ENCODE results near the gene CDC34. TPM values are rescaled to one million over a fixed set of nuclear protein-coding genes. Genes with fewer than 3 reads are reported as not detected.

The CDC34 gene
- total RNA-seq, 1 experiment from 2014 or later = 93.3 TPM

DNA sequence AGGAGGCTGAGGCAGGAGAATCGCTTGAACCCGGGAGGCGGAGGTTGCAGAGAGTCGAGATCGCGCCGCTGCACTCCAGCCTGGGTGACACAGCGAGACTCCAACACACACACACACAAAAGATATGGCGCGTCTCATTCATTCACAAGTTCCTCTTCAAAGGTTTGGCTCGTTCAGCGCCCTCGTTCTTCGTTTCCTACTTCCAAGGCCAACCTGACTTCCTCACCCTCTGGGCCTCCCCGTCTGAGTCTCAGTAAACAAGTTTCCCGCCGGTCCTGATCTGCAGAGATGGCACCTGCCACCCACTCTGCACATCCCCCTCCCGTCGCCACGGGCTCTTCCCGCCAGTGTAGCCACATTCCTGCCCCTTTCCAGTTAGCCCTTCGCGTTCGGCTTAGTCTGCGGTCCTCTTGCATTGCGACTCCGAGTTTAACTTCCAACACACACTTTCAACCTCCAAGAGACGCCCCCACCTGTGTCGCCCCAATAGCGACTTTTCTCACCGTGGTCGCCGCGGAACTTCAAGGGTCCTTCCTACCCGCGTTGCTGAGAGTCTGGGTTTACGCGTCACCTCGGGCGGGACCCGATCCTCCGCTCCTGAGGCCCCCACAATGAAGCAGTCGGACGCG, 39.5 kb downstream of the CDC34 start:
- TSS peak; percentile 74 for BruUV-seq (replicated peaks)
- intact Hi-C loops (cut with micrococcal nuclease; ENCODE audit: unreplicated experiment) = loop anchor here (10.0 kb wide), 1 partner anchor 354 kb away; the partner anchor contains the start of gene ARID3A
- Histone ChIP-seq H2AFZ (peak overlapping the region; percentile 90), H3F3A (ENCODE audit: insufficient read depth, low read depth) (peaks cover 44% of the 10 kb centered on the region), H3K4me3 (peak overlapping the region; percentile 55), H3K27ac (peak overlapping the region; percentile 64), H3K4me1 (replicated peaks; ENCODE audit: insufficient read depth) (peaks cover 21% of the 10 kb centered on the region), H3K36me3 (ENCODE audit: low read depth) (no peaks in the 10 kb centered on the region), H3K79me2 (ENCODE audit: low read depth) (peaks cover 35% of the 10 kb centered on the region), H4K20me1 (ENCODE audit: insufficient read depth) (peaks cover 19% of the 10 kb centered on the region), H3K9me3 (ENCODE audit: insufficient read depth, low read depth) (no peaks in the 10 kb centered on the region), H3K4me2 (peak overlapping the region; percentile 81), H3K27me3 (ENCODE audit: insufficient read depth, low read depth) (no peaks in the 10 kb centered on the region), H3K9me2 (ENCODE audit: insufficient read depth) (no peaks in the 10 kb centered on the region)
- ChIA-PET CTCF (no interaction called here), POLR2A (ENCODE audit: unreplicated experiment) (interaction anchor here (0.6 to 1.1 kb wide), 3 partner anchors 15 to 681 kb away, joined by 4 to 7 read pairs (median 5); no protein-coding TSS in a partner anchor)
- TF ChIP-seq, protein P1, sequence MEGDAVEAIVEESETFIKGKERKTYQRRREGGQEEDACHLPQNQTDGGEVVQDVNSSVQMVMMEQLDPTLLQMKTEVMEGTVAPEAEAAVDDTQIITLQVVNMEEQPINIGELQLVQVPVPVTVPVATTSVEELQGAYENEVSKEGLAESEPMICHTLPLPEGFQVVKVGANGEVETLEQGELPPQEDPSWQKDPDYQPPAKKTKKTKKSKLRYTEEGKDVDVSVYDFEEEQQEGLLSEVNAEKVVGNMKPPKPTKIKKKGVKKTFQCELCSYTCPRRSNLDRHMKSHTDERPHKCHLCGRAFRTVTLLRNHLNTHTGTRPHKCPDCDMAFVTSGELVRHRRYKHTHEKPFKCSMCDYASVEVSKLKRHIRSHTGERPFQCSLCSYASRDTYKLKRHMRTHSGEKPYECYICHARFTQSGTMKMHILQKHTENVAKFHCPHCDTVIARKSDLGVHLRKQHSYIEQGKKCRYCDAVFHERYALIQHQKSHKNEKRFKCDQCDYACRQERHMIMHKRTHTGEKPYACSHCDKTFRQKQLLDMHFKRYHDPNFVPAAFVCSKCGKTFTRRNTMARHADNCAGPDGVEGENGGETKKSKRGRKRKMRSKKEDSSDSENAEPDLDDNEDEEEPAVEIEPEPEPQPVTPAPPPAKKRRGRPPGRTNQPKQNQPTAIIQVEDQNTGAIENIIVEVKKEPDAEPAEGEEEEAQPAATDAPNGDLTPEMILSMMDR (conservative IDR thresholded peaks at IDR 0.05) = no peak
- no peak for TF ChIP-seq EZH2 (IDR thresholded peaks at IDR 0.05; ENCODE audit: low read depth)
- DNase-seq = peak; percentile 59 to 71

DNA sequence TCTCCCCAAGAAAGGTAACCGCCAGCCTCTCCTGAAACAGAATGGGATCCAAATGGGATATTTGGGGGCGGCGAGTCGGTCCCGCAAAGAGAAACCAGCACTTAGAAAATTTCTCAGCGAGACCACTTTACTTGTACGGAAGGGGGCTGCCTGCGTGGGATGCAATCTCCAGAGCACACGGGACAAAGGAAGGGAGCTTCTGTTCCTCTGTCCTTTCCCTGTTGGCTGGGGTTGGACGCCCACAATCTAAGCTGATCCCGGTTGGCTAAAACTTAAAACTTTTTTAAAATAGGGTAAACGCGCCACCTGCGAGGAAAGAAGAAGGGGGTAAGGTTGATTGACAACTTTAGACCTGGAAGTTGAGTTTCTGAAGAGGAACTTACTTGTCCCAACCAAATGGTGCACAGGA, 40.0 kb downstream of the CDC34 start:
- peak; percentile 49 to 56 for DNase-seq
- CTCF ChIA-PET = no interaction called here

DNA sequence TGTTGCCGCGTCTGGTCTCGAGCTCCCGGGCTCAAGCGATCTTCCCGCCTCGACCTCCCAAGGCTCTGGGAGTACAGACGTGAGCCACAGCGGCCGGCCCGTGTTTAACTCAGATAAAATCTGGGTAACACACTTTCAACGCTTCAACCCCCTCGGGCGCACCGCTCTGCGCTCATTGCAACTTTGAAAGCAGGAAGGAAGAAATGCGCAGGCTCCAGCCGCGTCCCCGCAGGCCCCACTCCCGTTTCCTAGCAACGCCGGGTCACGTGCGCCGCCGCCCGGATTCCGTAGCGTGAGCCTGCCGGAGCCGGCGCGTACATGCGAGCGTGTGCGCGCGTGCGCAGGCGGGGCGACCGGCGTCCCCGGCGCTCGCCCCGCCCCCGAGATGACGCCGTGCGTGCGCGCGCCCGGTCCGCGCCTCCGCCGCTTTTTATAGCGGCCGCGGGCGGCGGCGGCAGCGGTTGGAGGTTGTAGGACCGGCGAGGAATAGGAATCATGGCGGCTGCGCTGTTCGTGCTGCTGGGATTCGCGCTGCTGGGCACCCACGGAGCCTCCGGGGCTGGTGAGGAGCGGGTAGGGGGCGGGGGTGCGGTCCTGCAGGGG, 40.7 kb downstream of the CDC34 start, which contains the start of gene BSG:
Gene BSG, plus strand, starts transcription at position 457 of the 603 bp plus-strand sequence. Its CDS starts 39 bp downstream, at position 496.
- Histone ChIP-seq H4K20me1 (ENCODE audit: insufficient read depth) (peaks cover 31% of the 10 kb centered on the region), H3K79me2 (ENCODE audit: low read depth) (peaks cover 47% of the 10 kb centered on the region), H2AFZ (peak within 1 kb of the TSS; percentile 90), H3K4me1 (replicated peaks; ENCODE audit: insufficient read depth) (peaks cover 32% of the 10 kb centered on the region), H3F3A (ENCODE audit: insufficient read depth, low read depth) (peaks cover 52% of the 10 kb centered on the region), H3K27me3 (ENCODE audit: insufficient read depth, low read depth) (no peaks in the 10 kb centered on the region), H3K27ac (peak within 1 kb of the TSS; percentile 64), H3K4me2 (peak within 1 kb of the TSS; percentile 83), H3K9me2 (ENCODE audit: insufficient read depth) (no peaks in the 10 kb centered on the region), H3K9me3 (ENCODE audit: insufficient read depth, low read depth) (no peaks in the 10 kb centered on the region), H3K4me3 (peak within 1 kb of the TSS; percentile 97), H3K36me3 (ENCODE audit: low read depth) (no peaks in the 10 kb centered on the region)
- no peak for TF ChIP-seq EZH2 (IDR thresholded peaks at IDR 0.05; ENCODE audit: low read depth)
- TF ChIP-seq, protein P1 (conservative IDR thresholded peaks at IDR 0.05) = no peak
- BruUV-seq (replicated peaks) = no TSS peak
- ChIA-PET CTCF (no interaction called here), POLR2A (ENCODE audit: unreplicated experiment) (interaction anchor here (0.6 to 1.1 kb wide), 3 partner anchors 16 to 38 kb away, joined by 3 to 28 read pairs (median 4); no protein-coding TSS in a partner anchor)
- intact Hi-C loops (cut with micrococcal nuclease; ENCODE audit: unreplicated experiment) = loop anchor here (1.0 to 10.0 kb wide), 3 partner anchors 37 to 353 kb away; partner anchors contain the start of genes ARID3A and PTBP1
- peak; percentile 90 to 98 for DNase-seq

More for the DNA sequence above, 40.0 kb downstream of the CDC34 start:
- Histone ChIP-seq H2AFZ (peak overlapping the region; percentile 90), H3K36me3 (ENCODE audit: low read depth) (no peaks in the 10 kb centered on the region), H3K79me2 (ENCODE audit: low read depth) (peaks cover 40% of the 10 kb centered on the region), H3K27ac (peak overlapping the region; percentile 64), H3F3A (ENCODE audit: insufficient read depth, low read depth) (peaks cover 48% of the 10 kb centered on the region), H3K4me2 (peak overlapping the region; percentile 81), H4K20me1 (ENCODE audit: insufficient read depth) (peaks cover 25% of the 10 kb centered on the region), H3K9me2 (ENCODE audit: insufficient read depth) (no peaks in the 10 kb centered on the region), H3K4me3 (peak overlapping the region; percentile 55), H3K9me3 (ENCODE audit: insufficient read depth, low read depth) (no peaks in the 10 kb centered on the region), H3K4me1 (replicated peaks; ENCODE audit: insufficient read depth) (peaks cover 25% of the 10 kb centered on the region), H3K27me3 (ENCODE audit: insufficient read depth, low read depth) (no peaks in the 10 kb centered on the region)
- no TSS peak for BruUV-seq (replicated peaks)
- POLR2A ChIA-PET (ENCODE audit: unreplicated experiment) = interaction anchor here (0.6 to 1.1 kb wide), 5 partner anchors 15 to 681 kb away, joined by 3 to 28 read pairs (median 5); no protein-coding TSS in a partner anchor
- intact Hi-C loops (cut with micrococcal nuclease; ENCODE audit: unreplicated experiment) = loop anchor here (10.0 kb wide), 1 partner anchor 353 kb away; the partner anchor contains the start of gene ARID3A
- TF ChIP-seq EZH2 (IDR thresholded peaks at IDR 0.05; ENCODE audit: low read depth) = no peak
- TF ChIP-seq, protein P1 (conservative IDR thresholded peaks at IDR 0.05) = no peak
